ENCODE results near the gene SDHD. TPM values are rescaled to one million over a fixed set of nuclear protein-coding genes. Genes with fewer than 3 reads are reported as not detected.
A peak's percentile ranks its signal among the peaks of the same experiment; 100 is the strongest.

Gene SDHD
- total and polyA plus RNA-seq, 9 of the 15 experiments (the other 6 are each of a cell fraction or from before 2014, with no cell fraction given) = 150 to 1,225 (median 215) TPM

DNA sequence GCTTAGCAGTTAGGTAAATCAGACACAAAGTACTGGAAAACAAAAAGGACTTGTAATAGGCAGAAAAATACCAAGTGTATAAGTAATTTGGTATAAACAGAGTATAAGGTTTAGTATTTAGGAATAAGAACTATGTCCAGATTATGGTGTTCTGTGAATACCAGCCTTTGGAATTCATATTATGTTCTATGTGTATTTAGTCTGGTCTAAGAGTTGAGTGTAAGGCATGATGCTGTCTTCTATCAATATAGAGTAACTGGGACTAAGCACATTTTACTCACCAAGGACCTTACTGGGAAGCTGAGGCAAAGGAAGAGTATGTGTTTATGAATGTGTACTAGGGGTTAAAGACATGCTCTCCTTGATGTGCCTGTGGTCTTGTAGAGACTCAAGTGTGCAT lies 9.5 kb downstream of the SDHD start:
- Histone ChIP-seq H3K79me2 (ENCODE audit: control insufficient read depth, insufficient read depth, low read length) (peaks cover 8% of the 10 kb centered on the region; the same call in 1 of the 3 replicates), H3K27ac (ENCODE audit: extremely low read depth, low read depth, low read length) (no peak overlapping the region), H4K20me1 (replicated peaks; ENCODE audit: control insufficient read depth, insufficient read depth, low read length) (peaks cover 5% of the 10 kb centered on the region; the same call in 1 of the 2 replicates), H3K9me3 (replicated peaks; ENCODE audit: control insufficient read depth, insufficient read depth, low read depth, low read length) (no peaks in the 10 kb centered on the region), H3K4me1 (replicated peaks in 1 of 2; ENCODE audit: control insufficient read depth in 2 of 2, insufficient read depth in 2 of 2, low read length in 2 of 2) (peaks cover 12 to 14% of the 10 kb centered on the region in 2 experiments; a peak in 4 of 5 replicates), H3K9ac (ENCODE audit: insufficient read depth in 1 of 2, low read depth in 2 of 2, low read length in 2 of 2) (no peak overlapping the region), H3K4me2 (ENCODE audit: insufficient read depth, low read length) (no peak overlapping the region), H3K9me1 (ENCODE audit: control insufficient read depth, insufficient read depth, low read length) (no peaks in the 10 kb centered on the region), H3K4me3 (no peak overlapping the region), H2AFZ (ENCODE audit: low read depth, low read length) (no peak overlapping the region), H3K27me3 (ENCODE audit: control insufficient read depth in 2 of 2, insufficient read depth in 2 of 2, low read length in 2 of 2) (no peaks in the 10 kb centered on the region), H3K36me3 (ENCODE audit: control insufficient read depth, insufficient read depth, low read length) (peaks cover 50% of the 10 kb centered on the region)
- CTCF ChIA-PET (ENCODE audit: low intra/inter-chr PET ratio) = no interaction called here
- POLR2A ChIA-PET = interaction anchor here (0.6 to 1.5 kb wide), 5 partner anchors 9 to 1977 kb away, joined by 3 to 9 read pairs (median 4); partner anchors contain the start of genes SDHD and TIMM8B
- TF ChIP-seq POLR2A (conservative IDR thresholded peaks at IDR 0.05) (peak; percentile 54), ZFPM2 (CRISPR knock-in tag; IDR thresholded peaks at IDR 0.05) (no peak), ADNP (tag; IDR thresholded peaks at IDR 0.05) (no peak)
- DNase-seq (ENCODE audit: extremely low read depth in 1 of 4, low spot score in 3 of 4) (no peak), FAIRE-seq (no peak), ATAC-seq (peak; percentile 14)
- no TSS peak for BruUV-seq (replicated peaks)
- in situ Hi-C loops (cut with MboI) (no loop called here), intact Hi-C loops (cut with micrococcal nuclease) (no loop called here)

DNA sequence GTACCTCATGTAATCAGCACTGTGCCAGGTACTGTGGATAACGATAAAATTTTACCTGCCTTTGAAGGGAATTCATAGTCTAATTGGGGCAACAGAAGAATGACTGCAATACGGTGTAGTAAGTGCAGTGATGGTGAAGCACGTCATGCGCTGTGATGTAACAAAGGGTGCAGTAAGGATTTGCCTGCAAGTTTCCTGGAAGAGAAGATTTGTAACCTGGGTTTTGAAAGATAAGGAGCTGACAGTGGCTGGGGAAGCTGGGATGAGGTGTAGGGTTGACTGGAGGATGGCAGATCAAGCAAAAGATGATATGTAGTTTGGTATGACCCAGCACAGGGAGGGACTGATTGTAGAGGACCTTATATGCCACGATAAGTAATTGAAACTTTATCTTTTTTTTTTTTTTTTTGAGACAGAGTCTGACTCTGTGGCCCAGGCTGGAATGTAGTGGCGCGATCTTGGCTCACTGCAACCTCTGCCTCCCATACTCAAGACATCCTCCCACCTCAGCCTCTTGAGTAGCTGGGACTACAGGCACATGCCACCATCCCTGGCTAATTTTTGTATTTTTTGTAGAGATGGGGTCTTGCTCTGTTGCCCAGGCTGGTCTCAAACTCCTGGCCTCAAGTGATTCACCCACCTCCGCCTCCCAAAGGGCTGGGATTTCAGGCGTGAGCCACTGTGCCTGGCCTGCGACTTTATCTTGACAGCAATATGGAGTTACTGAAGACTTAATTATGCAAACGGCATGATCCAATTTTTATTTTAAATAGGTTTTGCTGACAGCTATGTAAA lies 11.3 kb downstream of the SDHD start:
- no peak overlapping the region for H3K4me3 ChIP-seq
- no peaks in the 10 kb centered on the region for H3K9me3 ChIP-seq (replicated peaks; ENCODE audit: control insufficient read depth, insufficient read depth, low read depth, low read length)
- CTCF ChIA-PET (ENCODE audit: low intra/inter-chr PET ratio) = no interaction called here
- H3K79me2 ChIP-seq (ENCODE audit: control insufficient read depth, insufficient read depth, low read length) = no peaks in the 10 kb centered on the region
- WGBS (ENCODE audit: insufficient coverage, low coverage, missing lambda C conversion rate) = 22% methylated on average over 11 of the region's 11 CpGs
- H3K4me2 ChIP-seq (ENCODE audit: insufficient read depth, low read length) = no peak overlapping the region
- in situ Hi-C loops (cut with MboI) = no loop called here
- H3K36me3 ChIP-seq (ENCODE audit: control insufficient read depth, insufficient read depth, low read length) = peaks cover 33% of the 10 kb centered on the region
- H3K27me3 ChIP-seq (ENCODE audit: control insufficient read depth in 2 of 2, insufficient read depth in 2 of 2, low read length in 2 of 2) = no peaks in the 10 kb centered on the region
- peaks cover 5% of the 10 kb centered on the region; the same call in 1 of the 2 replicates for H4K20me1 ChIP-seq (replicated peaks; ENCODE audit: control insufficient read depth, insufficient read depth, low read length)
- H3K4me1 ChIP-seq (replicated peaks in 1 of 2; ENCODE audit: control insufficient read depth in 2 of 2, insufficient read depth in 2 of 2, low read length in 2 of 2) = peaks cover 12 to 14% of the 10 kb centered on the region in 2 experiments; a peak in 4 of 5 replicates
- H2AFZ ChIP-seq (ENCODE audit: low read depth, low read length) = no peak overlapping the region
- H3K9ac ChIP-seq (ENCODE audit: insufficient read depth in 1 of 2, low read depth in 2 of 2, low read length in 2 of 2) = no peak overlapping the region
- BruUV-seq (replicated peaks) = no TSS peak
- no peaks in the 10 kb centered on the region for H3K9me1 ChIP-seq (ENCODE audit: control insufficient read depth, insufficient read depth, low read length)
- intact Hi-C loops (cut with micrococcal nuclease) = no loop called here
- POLR2A ChIA-PET = interaction anchor here (0.7 to 1.5 kb wide), 7 partner anchors 8 to 70 kb away, joined by 3 to 9 read pairs (median 4); partner anchors contain the start of genes SDHD and TIMM8B
- no peak overlapping the region for H3K27ac ChIP-seq (ENCODE audit: extremely low read depth, low read depth, low read length)
- ATAC-seq = peak; percentile 84
- peak; percentile 86 for FAIRE-seq
- peak; percentile 33 to 81 (median 58) for DNase-seq (ENCODE audit: extremely low read depth in 1 of 4, low spot score in 3 of 4)
- TF ChIP-seq SRSF3 (IDR thresholded peaks at IDR 0.05; ENCODE audit: insufficient read depth, low read length) (no peak), HMG20A (CRISPR knock-in tag; conservative IDR thresholded peaks at IDR 0.05) (no peak), BRCA1 (IDR thresholded peaks at IDR 0.05) (no peak), BRCA1 (CRISPR knock-in tag; IDR thresholded peaks at IDR 0.05) (no peak), ZNF707 (CRISPR knock-in tag; conservative IDR thresholded peaks at IDR 0.05) (no peak), SMARCC2 (IDR thresholded peaks at IDR 0.05; ENCODE audit: low read depth) (no peak), ESRRA (IDR thresholded peaks at IDR 0.05; ENCODE audit: borderline replicate concordance, low read depth) (no peak), ETV6 (IDR thresholded peaks at IDR 0.05; ENCODE audit: borderline replicate concordance in 1 of 2, low read depth in 2 of 2, low read length in 1 of 2) (0 out of 4 replicates have a peak, but pooled peaks of 1 of the 2 experiments have one; percentile 32), ETV6 (CRISPR knock-in tag; IDR thresholded peaks at IDR 0.05; ENCODE audit: borderline replicate concordance) (no peak), HMGN3 (IDR thresholded peaks at IDR 0.05; ENCODE audit: borderline replicate concordance, extremely low read depth, insufficient read length, low read depth, low read length) (no peak), GABPA (tag; conservative IDR thresholded peaks at IDR 0.05; ENCODE audit: low read depth) (0 out of 2 replicates have a peak, but pooled peaks have one; percentile 23), DDX20 (tag; IDR thresholded peaks at IDR 0.05; ENCODE audit: low read depth) (no peak), RFX7 (CRISPR knock-in tag; IDR thresholded peaks at IDR 0.05) (no peak), POLR2AphosphoS2 (IDR thresholded peaks at IDR 0.05; ENCODE audit: low read length) (no peak), ZC3H4 (CRISPR knock-in tag; IDR thresholded peaks at IDR 0.05; ENCODE audit: borderline replicate concordance) (no peak)

Data from K562 (cell line).